ENCODE data around the gene RHBDD1.

RHBDD1 gene

DNA sequence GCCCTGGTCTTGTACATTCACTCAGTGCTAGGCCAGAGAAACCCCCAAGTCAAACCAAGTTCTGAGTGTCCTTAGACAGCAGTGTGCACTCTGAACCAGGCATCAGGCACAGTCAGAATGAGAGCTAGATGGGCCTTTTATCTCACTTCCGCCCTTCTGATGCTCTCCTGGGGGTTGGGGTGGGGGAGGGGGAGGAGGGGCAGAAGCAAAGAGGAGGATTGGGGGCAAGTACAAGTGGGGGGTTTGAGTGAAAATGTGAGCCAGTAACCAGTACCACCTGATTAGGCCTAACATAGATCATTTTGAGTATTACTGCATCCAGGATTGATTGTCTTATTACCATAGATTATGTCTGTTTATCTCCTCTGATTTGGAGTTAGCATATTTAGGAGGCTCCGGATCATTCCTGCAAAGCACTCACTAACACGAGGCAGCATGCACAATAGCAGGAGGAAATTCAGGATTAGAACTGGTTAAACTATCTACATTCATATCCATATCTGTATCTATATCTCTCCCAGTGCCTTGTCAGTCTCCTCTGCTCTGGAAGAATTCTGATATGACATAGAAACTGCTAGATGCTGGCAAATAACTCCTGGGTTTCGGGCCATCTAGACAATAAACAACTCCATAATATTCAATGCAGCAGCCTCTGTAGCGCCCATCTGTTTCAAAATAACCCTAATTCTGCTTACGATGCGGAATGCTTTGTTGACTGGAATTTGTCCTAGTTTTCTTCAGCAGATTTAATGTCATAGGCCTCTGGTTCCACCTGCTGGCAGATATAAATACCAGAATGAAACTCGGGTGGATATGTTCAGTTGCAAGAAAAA is 149.1 kb downstream of the RHBDD1 start:
- TF ChIP-seq, protein P1, sequence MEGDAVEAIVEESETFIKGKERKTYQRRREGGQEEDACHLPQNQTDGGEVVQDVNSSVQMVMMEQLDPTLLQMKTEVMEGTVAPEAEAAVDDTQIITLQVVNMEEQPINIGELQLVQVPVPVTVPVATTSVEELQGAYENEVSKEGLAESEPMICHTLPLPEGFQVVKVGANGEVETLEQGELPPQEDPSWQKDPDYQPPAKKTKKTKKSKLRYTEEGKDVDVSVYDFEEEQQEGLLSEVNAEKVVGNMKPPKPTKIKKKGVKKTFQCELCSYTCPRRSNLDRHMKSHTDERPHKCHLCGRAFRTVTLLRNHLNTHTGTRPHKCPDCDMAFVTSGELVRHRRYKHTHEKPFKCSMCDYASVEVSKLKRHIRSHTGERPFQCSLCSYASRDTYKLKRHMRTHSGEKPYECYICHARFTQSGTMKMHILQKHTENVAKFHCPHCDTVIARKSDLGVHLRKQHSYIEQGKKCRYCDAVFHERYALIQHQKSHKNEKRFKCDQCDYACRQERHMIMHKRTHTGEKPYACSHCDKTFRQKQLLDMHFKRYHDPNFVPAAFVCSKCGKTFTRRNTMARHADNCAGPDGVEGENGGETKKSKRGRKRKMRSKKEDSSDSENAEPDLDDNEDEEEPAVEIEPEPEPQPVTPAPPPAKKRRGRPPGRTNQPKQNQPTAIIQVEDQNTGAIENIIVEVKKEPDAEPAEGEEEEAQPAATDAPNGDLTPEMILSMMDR (IDR thresholded peaks at IDR 0.05; ENCODE audit: control insufficient read depth, extremely low read depth, insufficient read depth): peak; percentile 70
- H3K4me3 ChIP-seq (ENCODE audit: low read depth, low read length): no peak overlapping the region
- DNase-seq (ENCODE audit: low read depth): peak; percentile 49

DNA sequence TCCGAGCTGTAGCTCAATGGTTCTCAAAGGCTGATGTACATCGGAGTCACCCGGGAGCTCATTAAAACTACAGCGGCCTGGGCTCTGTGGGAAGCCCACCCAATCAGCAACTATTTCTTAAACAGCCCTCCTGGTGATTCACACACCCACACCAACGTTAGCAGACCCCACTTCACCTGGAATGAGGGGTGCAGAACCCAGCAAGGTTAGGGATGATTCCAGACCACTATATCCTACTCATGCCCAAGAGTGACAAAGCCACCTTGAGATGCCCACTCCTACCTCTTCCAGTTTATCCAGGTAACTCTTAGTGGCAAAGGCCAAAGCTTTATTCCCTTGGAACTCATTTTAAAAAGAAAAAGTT is 149.7 kb downstream of the RHBDD1 start:
- DNase-seq (ENCODE audit: low read depth): no peak
- TF ChIP-seq, protein P1 (IDR thresholded peaks at IDR 0.05; ENCODE audit: control insufficient read depth, extremely low read depth, insufficient read depth): no peak
- no peak overlapping the region for H3K4me3 ChIP-seq (ENCODE audit: low read depth, low read length)

DNA sequence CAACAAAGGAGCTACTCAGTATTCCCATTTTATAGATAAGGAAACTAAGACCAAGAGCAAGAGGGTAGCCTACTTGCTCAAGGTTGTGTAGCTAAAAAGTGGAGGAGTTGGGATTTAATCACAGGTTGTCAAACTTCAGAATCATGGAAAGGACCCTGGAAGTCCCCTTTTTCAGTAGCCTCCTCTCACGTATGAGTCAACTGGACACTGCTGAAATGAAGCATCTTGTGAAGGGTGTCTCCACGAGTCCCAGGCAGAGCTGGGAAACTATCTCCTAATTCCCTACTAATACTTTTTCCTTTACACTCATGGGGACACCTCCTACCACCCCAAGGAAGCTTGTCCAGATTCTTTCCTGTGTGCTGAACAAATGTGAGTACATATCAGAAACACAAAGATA is 155.8 kb downstream of the RHBDD1 start:
- DNase-seq (ENCODE audit: low read depth): no peak
- TF ChIP-seq, protein P1 (IDR thresholded peaks at IDR 0.05; ENCODE audit: control insufficient read depth, extremely low read depth, insufficient read depth): no peak
- H3K4me3 ChIP-seq (ENCODE audit: low read depth, low read length): no peak overlapping the region

DNA sequence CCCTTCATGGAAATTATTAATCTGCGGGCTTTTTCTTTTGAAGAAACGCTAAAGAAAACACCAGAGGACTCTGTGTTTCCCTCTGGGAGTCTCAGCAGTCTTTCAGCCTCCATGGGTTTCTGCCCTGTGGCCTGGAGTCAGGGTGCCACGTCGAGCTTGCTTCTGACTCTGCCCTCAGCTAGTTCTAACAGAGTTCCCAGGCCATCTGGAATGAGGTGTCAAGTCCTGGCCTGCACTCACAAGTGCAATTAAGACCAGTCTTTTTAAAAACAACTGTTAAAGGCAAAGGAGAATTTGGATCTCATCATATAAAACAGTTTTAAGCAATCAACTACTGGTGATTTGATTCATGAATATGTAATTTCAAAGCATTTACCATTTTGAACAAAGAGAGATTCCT is 157.3 kb downstream of the RHBDD1 start:
- no peak for DNase-seq (ENCODE audit: low read depth)
- H3K4me3 ChIP-seq (ENCODE audit: low read depth, low read length): no peak overlapping the region
- TF ChIP-seq, protein P1 (IDR thresholded peaks at IDR 0.05; ENCODE audit: control insufficient read depth, extremely low read depth, insufficient read depth): no peak

DNA sequence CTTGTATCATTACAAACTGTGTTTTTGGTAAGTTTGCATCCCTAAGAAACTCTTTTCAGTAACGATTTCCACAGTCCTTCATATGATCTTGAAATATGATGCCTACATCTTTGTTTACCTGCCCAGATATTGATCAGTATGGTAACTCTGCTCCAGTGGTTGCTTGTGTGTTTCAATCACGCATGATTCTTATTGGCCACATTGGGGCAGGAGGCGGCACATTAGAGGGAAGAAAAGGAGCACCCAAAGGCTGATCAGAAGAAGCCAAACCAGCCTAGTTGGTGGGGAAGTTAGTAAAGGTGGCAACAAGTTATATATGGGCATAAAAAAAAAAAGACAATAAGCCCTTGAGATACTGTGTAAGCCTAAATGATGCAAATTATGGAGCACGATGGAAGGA is 158.9 kb downstream of the RHBDD1 start:
- DNase-seq (ENCODE audit: low read depth): no peak
- TF ChIP-seq, protein P1 (IDR thresholded peaks at IDR 0.05; ENCODE audit: control insufficient read depth, extremely low read depth, insufficient read depth): peak; percentile 33; the same call in 1 of the 2 replicates
- H3K4me3 ChIP-seq (ENCODE audit: low read depth, low read length): no peak overlapping the region

DNA sequence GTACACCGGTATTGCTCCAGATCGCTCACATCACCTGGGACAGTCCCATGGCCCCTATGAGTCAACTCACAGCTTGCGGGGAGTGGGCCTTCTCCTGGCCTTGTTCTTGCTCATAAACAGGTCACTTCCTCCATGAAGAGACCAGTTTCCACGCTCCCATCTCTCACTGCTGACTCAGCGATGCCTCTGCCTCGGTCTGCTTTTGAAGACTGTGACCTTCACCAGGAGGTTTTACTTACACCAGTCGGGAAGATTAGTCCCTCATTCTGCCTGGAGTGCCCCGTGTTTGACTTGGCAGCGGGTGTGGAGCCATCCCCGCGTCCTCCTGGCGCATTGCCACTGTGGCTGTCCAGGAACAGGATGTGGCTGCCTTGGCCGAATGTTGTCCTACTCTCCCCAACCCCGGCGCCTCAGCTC is 159.8 kb downstream of the RHBDD1 start:
- H3K4me3 ChIP-seq (ENCODE audit: low read depth, low read length): no peak overlapping the region
- TF ChIP-seq, protein P1 (IDR thresholded peaks at IDR 0.05; ENCODE audit: control insufficient read depth, extremely low read depth, insufficient read depth): no peak
- peak; percentile 70 for DNase-seq (ENCODE audit: low read depth)

DNA sequence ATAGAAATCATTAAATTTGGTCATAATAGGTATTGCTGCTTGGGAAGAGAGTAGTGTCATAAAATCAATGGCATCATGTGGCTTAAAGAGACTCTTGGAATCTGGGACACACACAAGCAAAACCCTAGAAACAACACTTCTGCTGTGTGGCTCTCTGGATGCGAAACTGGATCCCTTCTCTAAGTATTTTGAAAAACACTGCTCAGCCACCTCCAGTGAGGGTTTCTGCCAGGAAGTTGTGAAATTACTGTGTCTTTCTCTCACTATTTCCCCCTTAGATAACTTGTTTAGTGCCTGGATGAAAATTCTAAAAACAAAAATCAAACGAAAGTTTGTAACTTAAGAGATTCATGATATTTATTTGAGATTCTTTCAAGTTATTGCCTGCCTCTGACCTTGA is 163.8 kb downstream of the RHBDD1 start:
- TF ChIP-seq, protein P1 (IDR thresholded peaks at IDR 0.05; ENCODE audit: control insufficient read depth, extremely low read depth, insufficient read depth): no peak
- DNase-seq (ENCODE audit: low read depth): no peak
- no peak overlapping the region for H3K4me3 ChIP-seq (ENCODE audit: low read depth, low read length)

All from LNCaP clone FGC (cell line).